Osteoblast (primary cell): ENCODE data around the gene LRRN2. TPM values are rescaled to one million over a fixed set of nuclear protein-coding genes. Genes with fewer than 3 reads are reported as not detected.

Experiments used
- DNase-seq: peaks from one replicate; pipeline ENCODE4 v3.0.0; 2011; ENCODE audit warnings: low spot score, mixed read lengths; ENCODE audit not compliant: insufficient read length; ENCODE audit errors: missing footprints
- H2AFZ ChIP-seq: 2 replicates; pipeline ENCODE4 v1.6.0; 2011; ENCODE audit warnings: mild to moderate bottlenecking, low read length
- H3K27ac ChIP-seq: 2 replicates; pipeline ENCODE4 v1.5.1; 2011; ENCODE audit warnings: mild to moderate bottlenecking, low read depth, low read length, moderate library complexity
- H3K27me3 ChIP-seq: 2 replicates; pipeline ENCODE4 v1.6.0; 2012; ENCODE audit warnings: mild to moderate bottlenecking, control low read depth, inconsistent platforms, low read length, moderate library complexity; ENCODE audit not compliant: insufficient read depth
- H3K36me3 ChIP-seq: 2 replicates; pipeline ENCODE4 v1.5.1; 2011; ENCODE audit warnings: mild to moderate bottlenecking, low read length, control low read depth, moderate library complexity; ENCODE audit not compliant: insufficient read depth
- H3K4me1 ChIP-seq: 2 replicates; pipeline ENCODE4 v1.5.1; 2011; ENCODE audit warnings: mild to moderate bottlenecking, low read length, control low read depth, moderate library complexity; ENCODE audit not compliant: insufficient read depth
- H3K4me2 ChIP-seq: 2 replicates; pipeline ENCODE4 v1.6.0; 2011; ENCODE audit warnings: mild to moderate bottlenecking, low read length; ENCODE audit not compliant: insufficient read depth
- H3K4me3 ChIP-seq: fragments of 200-600 bp; sonication (generic); 3 replicates; pipeline ENCODE4 v1.5.1; 2012; ENCODE audit warnings: mild to moderate bottlenecking, low read length, inconsistent platforms; ENCODE audit not compliant: insufficient read depth
- H3K79me2 ChIP-seq: 2 replicates; pipeline ENCODE4 v1.6.0; 2012; ENCODE audit warnings: mild to moderate bottlenecking, low read length, control low read depth, inconsistent platforms; ENCODE audit not compliant: insufficient read depth
- H3K9me3 ChIP-seq: 2 replicates; pipeline ENCODE4 v1.5.1; 2011; ENCODE audit warnings: low read depth, low read length, control low read depth
- H4K20me1 ChIP-seq: 2 replicates; pipeline ENCODE4 v1.6.0; 2012; ENCODE audit warnings: mild to moderate bottlenecking, low read length, control low read depth; ENCODE audit not compliant: insufficient read depth
- total RNA-seq: library from RNA; depleted of rRNA; stranded (reverse); fragments of >200 nt; gene quantifications from 2 replicates; pipeline ENCODE4 v1.2.3, GENCODE V29; 2012
- TF ChIP-seq, protein P1 (sequence below): IDR thresholded peaks from 2 replicates; pipeline ENCODE4 v1.5.1; 2011; ENCODE audit warnings: mild to moderate bottlenecking, low read depth, low read length, moderate library complexity; ENCODE audit errors: extremely low read depth

Gene LRRN2
- total RNA-seq, 1 donor: under 0.01 TPM

DNA sequence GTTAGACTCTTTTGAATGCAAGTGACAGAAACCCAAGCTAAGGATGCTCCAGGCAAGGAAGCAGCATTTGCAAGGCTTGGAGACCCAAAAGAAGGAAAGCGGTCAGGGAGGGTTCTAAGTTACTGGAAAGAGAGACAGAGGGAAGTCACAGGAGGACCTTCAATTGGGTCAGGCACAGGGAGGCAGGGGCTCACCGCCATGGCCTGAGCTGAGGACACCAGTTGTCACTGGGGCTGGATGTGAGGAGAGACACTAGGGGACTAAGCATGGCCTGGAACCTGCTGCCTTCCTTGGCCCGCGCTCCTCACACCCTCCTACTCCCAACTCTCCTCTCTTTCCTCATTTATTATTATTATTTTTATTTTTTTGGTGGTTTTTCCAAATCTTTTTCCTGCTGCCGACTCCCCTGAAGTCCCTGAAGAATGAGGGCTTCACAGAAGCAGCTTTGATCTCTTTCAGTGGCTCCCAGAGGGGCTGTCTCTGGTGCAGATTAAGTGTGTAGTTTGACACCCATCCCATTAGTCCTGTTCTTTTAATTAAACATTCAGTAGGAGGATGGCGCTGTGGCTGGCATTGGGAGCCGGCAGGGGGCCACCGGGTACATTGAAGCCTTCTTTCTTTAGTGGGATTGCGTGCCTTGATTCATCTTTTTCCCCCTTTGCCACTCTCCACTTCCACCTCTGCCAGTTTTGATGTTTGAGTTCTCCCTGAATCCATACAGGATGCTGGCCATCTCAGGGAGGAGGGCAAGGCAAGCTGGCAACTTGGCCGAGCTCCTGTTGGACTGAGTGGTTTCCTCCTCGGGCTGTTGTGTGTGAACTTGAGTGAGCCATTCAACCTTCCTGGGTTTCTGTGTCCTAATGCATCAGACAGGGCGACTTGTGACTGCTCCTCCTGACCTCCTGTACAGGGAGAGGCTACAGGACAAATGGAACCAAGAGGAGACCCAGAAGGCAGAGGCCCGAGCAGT lies 110.0 kb downstream of the LRRN2 start:
- Histone ChIP-seq H3K79me2 (no peaks in the 10 kb centered on the region), H3K4me2 (no peak overlapping the region), H4K20me1 (no peaks in the 10 kb centered on the region), H3K4me3 (no peak overlapping the region), H2AFZ (no peak overlapping the region), H3K27me3 (no peaks in the 10 kb centered on the region), H3K4me1 (no peaks in the 10 kb centered on the region), H3K27ac (no peak overlapping the region), H3K9me3 (no peaks in the 10 kb centered on the region), H3K36me3 (no peaks in the 10 kb centered on the region)
- TF ChIP-seq, protein P1, sequence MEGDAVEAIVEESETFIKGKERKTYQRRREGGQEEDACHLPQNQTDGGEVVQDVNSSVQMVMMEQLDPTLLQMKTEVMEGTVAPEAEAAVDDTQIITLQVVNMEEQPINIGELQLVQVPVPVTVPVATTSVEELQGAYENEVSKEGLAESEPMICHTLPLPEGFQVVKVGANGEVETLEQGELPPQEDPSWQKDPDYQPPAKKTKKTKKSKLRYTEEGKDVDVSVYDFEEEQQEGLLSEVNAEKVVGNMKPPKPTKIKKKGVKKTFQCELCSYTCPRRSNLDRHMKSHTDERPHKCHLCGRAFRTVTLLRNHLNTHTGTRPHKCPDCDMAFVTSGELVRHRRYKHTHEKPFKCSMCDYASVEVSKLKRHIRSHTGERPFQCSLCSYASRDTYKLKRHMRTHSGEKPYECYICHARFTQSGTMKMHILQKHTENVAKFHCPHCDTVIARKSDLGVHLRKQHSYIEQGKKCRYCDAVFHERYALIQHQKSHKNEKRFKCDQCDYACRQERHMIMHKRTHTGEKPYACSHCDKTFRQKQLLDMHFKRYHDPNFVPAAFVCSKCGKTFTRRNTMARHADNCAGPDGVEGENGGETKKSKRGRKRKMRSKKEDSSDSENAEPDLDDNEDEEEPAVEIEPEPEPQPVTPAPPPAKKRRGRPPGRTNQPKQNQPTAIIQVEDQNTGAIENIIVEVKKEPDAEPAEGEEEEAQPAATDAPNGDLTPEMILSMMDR: no peak
- no peak for DNase-seq

DNA sequence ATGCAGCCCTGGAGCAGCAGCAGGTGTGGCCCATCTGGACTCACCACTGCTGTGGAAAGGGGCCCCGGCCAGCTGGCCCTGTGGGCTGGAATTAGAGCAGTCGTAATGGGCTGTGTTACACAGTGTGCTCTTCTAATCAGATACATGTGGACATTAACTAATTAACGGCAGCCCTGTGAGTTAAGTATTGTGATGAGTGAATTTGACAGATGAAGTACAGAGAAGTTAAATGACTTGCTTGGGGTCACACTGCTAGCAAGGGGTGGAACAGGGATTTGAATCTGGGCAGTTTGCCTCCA lies 110.7 kb downstream of the LRRN2 start:
- Histone ChIP-seq H3K79me2 (no peaks in the 10 kb centered on the region), H3K9me3 (no peaks in the 10 kb centered on the region), H3K4me3 (no peak overlapping the region), H3K27ac (no peak overlapping the region), H4K20me1 (no peaks in the 10 kb centered on the region), H2AFZ (no peak overlapping the region), H3K4me2 (no peak overlapping the region), H3K4me1 (no peaks in the 10 kb centered on the region), H3K36me3 (no peaks in the 10 kb centered on the region), H3K27me3 (no peaks in the 10 kb centered on the region)
- TF ChIP-seq, protein P1: no peak
- no peak for DNase-seq

DNA sequence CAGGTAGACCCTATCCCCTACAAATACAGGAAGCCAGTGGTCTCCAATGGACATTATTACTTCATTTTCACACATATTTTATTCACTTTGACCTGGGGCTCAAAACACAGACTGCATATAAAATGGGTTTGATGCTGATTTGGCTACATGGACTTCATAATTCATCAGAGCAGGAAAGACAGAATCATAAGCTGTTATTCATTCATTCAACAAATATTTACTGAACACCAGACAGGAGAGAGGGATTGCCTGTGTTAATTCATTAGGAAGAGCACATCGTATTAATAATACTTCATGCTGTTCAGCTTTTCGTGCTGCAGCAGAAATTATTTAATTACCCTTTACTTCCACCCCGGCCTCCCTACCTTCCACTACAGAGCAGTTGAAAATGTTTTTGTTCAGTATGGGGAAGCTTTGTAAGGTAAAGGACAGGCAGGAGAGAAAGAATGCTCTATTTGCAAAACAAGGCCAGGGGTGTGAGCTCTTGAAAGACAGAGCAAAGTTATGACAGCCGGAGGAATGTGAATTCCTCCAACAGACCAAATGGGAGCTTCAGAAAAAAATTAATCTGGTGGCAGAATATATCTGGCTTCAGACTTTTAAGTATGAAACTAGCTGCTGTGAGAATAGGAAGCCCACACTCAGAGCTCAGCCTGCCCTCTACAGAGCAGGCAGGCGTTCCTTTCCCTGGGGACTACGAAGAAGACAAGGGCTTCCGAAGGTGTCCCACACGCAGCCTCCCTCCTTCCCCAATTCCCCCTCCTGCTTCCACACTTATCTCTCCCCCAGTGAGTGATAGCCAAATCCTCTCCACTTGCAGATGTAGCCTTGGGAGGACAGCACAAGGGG lies 111.3 kb downstream of the LRRN2 start:
- no peaks in the 10 kb centered on the region for H3K36me3 ChIP-seq
- DNase-seq: no peak
- H2AFZ ChIP-seq: no peak overlapping the region
- no peaks in the 10 kb centered on the region for H3K79me2 ChIP-seq
- no peaks in the 10 kb centered on the region for H4K20me1 ChIP-seq
- H3K27me3 ChIP-seq: no peaks in the 10 kb centered on the region
- no peaks in the 10 kb centered on the region for H3K9me3 ChIP-seq
- no peaks in the 10 kb centered on the region for H3K4me1 ChIP-seq
- no peak overlapping the region for H3K4me3 ChIP-seq
- no peak overlapping the region for H3K4me2 ChIP-seq
- H3K27ac ChIP-seq: no peak overlapping the region
- TF ChIP-seq, protein P1: no peak
